Inflammatory macrophage treated with lipopolysaccharide for 4 hours (primary cell): Measurements from ENCODE around the gene SLC12A7.
"Not testable (repeated sequence)": the region's sequence is repeated elsewhere in the genome, so short reads cannot be mapped to it uniquely, and the experiment has no call there.

Source experiments
- DNase-seq: peaks from one replicate; pipeline ENCODE4 v3.0.0-alpha.2; 2020

Gene SLC12A7

DNA sequence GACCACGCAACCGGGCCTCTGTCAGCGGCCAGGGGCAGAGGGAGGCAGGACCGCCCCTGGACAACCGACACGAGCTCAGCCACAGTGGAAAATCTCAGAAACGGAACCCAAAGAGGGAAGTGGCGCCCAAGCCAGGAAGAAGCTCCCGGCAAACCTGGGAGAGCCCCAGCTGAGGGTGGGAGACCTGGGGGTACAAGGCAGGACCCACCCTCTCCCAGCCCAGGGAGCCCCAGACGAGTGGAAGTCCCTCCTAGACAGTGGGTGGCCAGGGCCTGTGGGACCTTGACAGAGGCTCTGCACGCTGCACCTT, 3.0 kb downstream of the SLC12A7 start:
- peak; percentile 66 for DNase-seq

- DNase-seq = peak; percentile 56
Observed at GRCh38 chr5:1108023-1108864, 3.6 kb downstream of the SLC12A7 start.

GRCh38 chr5:1107167-1108022, 4.5 kb downstream of the SLC12A7 start:
- DNase-seq = peak; percentile 40

DNA sequence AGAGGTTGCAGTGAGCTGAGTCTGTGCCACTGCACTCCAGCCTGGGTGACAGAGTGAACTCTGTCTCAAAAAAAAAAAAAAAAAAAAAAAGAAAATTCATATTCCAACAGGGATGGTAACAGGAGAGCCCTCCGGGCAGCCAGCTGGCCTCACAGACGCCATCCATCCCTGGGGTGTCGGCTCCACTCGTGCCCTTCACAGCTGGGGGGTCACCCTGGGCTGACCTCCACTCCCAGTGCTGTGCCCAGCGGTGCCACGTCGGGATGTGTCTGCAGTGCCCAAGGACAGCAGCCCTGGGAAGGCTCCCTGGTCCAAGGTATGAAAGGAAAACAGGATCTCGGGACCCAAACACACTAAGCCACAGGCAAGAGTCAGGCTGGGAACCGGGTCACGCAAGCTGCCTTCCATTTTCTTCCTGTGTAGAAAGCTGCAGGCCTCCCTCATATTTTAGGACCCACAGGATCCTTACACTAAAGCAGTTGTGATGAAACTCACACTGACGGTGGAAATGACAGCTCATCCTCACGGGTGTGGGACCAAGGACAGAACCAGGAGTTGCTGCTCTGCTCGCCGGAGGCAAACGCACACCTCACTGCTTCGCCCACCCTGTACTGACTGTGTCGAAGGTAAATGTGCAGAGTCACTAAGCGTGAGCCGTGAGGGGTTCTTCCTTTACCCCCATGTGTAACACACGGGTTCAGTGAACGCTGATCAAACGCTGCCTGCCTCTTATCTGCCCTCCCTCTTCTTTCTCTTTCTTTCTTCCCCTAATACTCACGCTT, 5.3 kb downstream of the SLC12A7 start:
- peak; percentile 75 for DNase-seq

DNA sequence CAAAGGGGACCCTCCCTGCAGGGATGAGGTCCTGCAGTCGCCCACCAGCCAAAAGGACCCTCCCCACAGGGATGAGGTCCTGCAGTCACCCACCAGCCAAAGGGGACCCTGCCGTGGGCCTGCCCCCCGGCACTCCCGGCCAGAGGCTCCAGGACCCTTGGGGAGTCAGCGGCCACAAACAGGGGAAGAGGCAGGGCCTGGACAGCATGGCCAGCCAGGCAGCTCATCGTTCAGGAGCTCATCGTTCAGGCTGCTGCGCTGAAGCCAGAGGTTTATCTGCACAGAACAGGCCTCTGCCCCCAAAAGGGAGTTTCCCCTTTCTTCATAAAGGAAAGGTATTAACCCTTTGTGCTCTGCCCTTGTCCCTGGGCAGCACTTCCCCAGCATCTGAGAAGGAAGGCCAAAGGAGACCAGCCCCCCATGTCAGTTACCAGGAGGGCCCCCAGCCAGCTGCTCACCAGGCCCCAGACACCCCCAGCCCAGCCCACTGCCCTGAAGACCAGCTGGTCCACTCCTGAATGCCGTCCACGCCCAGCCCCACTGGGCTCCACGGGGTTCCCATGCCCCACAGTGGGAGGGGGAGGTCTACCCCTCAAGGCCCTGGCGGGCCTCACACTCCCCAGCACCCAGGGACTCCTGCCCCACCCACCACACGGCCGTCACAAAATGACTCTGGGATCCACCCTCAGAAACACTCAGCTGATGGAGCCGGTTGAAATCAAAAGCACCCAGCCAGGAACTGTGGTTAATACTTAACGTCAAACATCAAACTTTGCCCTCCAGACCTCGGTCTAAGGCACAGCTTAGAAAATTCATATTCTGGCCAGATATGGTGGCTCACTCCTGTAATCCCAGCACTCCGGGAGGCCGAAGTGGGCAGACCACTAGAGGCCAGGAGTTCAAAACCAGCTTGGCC, 6.3 kb downstream of the SLC12A7 start:
- DNase-seq = peak; percentile 50

GRCh38 chr5:1104327-1105006, 7.4 kb downstream of the SLC12A7 start:
- peak; percentile 50 for DNase-seq

DNA sequence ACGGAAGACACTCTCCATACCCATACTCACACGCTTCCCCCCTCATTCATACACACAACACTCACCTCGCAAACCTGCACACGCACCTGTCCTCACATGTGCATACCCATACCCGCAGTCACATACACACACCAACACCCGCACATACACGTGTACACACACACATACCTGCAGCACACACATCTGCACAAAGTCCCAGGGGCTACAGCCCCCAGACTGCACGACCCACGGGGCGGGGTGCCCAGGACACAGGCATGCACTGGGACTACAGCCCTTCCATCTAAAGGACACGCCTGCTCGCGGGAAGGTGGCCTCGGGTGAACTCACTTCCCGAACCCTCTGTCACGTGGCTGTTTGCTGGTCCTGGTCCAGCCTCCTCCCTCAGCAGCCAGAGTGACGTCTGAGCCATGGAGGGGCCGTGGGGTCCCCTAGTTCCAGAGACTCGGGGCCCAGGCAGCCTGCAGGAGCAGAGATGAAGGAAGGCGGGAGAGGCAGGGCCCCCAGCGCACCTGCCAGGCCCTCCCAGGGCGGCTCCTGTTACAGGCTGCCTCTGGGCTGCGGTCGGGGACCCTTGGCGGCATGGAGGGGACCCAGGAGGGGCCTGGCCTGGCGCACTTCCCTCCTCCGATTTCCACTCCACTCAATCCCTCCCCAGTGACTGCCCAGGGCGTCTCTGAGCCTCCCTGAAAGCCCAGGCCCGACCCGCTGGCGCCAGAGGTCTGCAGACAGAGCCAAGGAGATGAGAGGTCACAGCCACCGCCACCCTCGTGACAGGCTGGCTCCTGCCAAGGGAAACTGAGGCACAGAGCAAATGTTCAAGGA, 8.1 kb downstream of the SLC12A7 start:
- DNase-seq = peak; percentile 32

DNA sequence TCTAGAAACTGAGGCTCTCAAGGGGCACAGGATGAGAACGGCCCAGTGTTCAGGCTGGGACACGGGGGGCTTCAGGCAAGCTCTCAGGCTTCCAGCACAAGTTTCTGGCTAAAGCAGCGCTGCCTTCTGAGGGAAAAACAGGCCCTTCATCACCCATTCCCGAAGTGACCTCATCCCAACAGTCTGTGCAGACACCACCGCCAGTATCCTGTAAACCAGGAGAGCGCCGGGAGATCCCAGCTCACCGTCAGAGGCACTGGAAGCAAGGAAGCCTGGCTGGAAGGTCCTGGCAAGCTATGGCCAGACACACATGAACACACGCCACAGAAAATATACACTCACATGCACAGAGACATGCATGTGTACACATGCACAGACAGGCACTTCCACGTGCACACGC, 8.8 kb downstream of the SLC12A7 start:
- DNase-seq = no peak

GRCh38 chr5:1101961-1102713, 9.7 kb downstream of the SLC12A7 start:
- DNase-seq = peak; percentile 47

DNA sequence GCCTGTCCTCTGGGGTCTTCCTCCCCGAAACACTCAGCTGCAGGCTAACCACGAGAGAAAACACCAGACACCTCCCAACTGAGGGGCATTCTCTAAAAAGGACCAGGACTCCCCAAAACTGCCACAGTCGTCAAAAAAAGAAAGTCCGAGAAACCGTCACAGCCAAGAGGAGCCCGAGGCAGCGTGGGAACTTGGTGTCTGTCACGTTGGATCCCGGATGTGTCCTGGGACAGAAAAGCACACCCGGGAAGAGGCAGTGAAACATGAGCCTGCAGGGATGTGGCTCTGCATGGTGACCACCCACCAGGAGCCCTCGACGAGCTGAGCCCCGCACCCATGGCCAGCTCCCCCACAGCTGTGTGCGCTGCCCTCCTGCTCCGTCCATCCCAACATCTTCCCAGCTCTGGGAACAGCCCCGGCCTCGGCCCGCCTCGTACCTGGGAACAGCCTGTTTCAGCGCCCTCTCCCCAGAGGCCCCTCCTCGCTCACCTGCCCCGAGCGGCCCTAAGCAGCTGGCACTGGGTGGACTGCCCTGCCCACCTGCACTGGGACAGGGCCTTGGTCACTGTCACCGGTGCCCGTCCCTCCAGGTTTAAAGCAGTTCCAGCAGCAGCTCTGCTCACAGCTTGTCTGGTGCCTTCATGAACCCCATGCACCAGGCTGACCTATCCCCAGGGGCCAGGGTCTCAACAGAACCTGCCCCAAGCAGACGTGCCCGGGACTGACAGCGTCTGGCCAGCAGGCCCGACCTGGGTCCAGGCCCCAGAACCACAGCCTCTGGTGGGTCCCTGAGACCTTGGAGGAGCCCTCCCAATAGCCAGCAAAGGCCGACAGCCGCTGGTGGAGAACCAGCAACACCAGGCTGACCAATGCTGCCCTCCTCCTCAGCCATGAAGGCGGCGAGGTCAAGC, 10.9 kb downstream of the SLC12A7 start:
- DNase-seq = no peak

DNA sequence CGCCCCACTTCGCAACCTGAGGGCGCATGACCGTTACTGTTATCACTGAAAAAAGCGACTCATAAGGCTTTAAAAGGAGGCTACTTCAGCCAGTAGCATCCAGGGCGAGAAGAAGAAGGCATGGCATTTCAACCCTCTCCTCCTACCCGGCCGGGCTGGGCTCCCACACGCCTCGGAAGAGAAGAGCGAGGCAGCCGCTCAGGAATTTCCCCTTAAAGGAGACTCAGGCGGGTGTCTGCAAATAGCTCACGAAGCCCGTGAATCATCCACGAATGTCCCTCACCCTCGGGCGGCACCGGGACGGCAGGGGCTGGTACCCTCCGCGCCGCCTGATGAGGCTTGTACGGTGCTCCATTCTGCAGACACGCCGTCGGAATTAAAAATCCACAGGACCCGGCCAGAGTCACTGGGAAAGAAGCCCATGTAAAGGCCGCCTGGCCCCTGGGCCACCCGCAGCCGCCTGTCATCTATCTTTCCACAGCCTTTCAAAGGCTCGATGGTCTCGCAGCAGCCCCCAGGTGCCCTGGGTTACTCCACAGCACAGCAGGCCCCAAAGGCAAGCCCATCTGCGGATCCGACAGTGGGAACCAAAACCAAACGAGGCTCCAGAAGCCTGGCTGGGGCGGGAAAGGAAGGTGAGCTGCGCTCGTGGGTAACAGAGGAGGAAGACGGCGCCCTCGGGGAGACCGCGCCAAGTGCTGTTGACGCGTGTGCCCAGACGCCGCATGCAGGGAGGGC, 11.8 kb downstream of the SLC12A7 start:
- no peak for DNase-seq

DNA sequence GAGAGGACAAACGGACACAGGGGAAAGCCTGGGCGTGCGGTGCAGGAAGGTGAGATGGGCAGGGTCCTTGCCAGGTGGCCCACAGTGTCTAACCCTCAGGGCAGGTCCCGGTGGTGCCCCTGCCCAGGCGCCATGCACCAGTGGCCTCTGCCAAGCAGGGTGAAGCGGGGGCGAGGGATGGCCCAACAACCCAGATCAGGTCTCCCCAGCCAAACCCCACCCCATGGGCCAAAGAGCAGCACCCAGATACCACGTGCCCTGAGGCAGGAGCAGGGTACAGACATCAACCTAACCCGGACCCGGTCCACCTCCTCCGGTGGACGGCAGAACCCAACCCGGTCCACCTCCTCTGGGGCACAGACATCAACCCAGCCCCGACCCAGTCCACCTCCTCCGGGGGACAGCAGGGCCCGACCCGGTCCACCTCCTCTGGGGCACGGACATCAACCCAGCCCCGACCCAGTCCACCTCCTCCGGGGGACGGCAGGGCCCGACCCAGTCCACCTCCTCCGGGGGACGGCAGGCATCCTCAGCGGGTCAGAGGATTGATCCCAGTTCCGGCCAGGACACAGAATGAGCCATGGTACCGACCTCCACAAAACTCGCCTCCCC, 12.8 kb downstream of the SLC12A7 start:
- DNase-seq = no peak

- DNase-seq = not testable (repeated sequence)
Observed at GRCh38 chr5:1097988-1098385, 13.9 kb downstream of the SLC12A7 start.

DNA sequence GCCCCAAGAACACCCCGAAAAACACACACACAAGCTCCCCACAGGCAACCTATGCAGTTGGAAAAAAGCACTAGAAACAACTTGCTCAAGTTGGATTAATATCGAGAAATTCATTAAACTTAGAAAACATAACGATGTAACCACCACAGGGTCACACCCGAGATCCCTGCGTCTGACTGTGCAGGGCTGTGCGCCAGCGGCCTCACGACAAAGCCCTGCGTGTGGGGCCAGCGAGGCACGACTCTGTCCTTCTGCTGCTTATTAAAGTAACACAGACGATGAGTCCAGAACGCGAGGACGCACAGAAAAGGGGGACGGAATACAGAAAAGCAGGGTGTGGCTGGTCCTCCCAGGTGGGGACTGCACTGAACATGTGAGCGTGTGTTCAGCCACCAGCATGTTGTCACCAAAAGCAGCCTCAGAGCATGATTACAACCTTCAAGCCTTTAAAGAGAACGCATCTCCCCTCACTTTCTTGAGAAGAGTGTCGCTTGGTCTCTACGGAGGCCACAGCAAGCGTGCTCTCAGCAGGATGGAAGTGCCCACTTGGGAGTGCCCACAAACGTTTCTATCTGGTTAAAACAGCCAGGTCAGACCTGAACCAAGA, 14.4 kb downstream of the SLC12A7 start:
- no peak for DNase-seq

GRCh38 chr5:1096838-1097237, 15.0 kb downstream of the SLC12A7 start:
- no peak for DNase-seq

GRCh38 chr5:1095990-1096363, 15.9 kb downstream of the SLC12A7 start:
- no peak for DNase-seq

DNA sequence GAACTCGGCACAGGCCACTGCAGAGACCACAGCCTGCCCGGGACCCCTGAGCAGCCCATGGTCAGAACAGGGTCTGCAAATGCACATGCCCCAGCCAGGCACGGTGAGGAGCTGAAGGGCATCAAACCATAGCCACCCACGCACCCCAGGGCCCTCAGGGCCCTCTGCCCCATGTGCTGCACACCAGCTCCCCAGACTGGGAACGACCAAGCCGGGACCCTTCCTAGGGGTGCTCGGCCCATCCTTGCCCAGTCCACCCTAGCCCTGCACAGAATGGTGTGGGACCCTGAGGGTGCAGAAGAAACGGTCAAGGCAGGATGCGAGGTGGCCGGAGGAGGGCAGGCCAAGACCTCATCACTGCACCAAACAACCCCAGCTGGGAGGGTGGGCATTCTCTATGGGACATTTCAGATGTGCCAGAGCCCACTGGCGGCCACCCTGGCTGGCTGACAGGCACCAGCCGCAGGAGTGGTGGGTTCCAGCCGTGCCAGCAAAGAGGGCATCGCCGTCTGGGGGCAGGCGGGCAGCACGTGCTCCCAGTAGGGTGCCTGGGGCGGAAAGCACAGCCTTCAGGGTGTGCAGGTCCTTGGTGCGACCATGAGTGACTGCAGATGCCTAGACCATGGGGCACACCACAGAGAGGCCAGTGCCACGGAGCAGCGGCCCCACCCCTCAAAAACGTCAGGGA, 16.4 kb downstream of the SLC12A7 start:
- DNase-seq = no peak
